LNCAP (cell line): ENCODE results near the gene RBM11.

Experiments used
- TF ChIP-seq, protein P1 (sequence below): fragments of 450-650 bp; IDR thresholded peaks from 2 replicates; pipeline ENCODE4 v1.5.1; 2017; ENCODE audit warnings: mild to moderate bottlenecking

Gene RBM11, protein sequence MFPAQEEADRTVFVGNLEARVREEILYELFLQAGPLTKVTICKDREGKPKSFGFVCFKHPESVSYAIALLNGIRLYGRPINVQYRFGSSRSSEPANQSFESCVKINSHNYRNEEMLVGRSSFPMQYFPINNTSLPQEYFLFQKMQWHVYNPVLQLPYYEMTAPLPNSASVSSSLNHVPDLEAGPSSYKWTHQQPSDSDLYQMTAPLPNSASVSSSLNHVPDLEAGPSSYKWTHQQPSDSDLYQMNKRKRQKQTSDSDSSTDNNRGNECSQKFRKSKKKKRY

DNA sequence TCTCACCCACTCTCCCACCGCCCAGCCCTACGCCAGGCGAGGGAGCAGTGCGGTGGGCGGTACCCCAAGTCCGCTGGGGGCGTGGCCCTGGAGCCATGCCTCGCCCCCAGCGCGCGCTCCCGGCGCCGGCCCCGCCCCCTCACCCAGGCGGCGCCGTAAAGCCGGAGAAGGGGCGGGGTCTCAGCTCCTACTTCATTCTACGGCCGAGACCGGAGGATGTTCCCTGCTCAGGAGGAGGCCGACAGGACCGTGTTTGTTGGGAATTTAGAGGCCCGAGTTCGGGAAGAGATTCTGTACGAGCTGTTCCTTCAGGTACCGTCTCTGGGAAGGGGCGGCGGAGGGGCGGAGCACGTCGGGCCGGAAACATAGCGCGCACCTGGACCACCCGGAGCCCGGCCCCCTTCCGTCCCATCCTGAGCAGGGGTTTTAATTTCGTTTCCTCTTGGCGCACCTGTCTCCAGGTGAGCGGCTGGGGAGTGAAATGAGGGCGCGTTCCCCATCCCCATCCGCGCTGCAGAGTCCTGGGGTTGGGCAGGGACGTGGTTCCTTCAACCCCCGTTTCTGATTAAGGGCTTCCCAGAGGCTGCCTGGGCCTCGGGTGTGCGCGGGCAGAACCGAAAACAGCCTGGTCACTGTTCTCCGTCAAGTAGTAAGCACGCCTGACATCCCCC is at the start of gene RBM11:
TSS of gene RBM11 (plus strand) at position 187 of the 671 bp plus-strand sequence. CDS start at position 217, 30 bp downstream.
- TF ChIP-seq, protein P1, sequence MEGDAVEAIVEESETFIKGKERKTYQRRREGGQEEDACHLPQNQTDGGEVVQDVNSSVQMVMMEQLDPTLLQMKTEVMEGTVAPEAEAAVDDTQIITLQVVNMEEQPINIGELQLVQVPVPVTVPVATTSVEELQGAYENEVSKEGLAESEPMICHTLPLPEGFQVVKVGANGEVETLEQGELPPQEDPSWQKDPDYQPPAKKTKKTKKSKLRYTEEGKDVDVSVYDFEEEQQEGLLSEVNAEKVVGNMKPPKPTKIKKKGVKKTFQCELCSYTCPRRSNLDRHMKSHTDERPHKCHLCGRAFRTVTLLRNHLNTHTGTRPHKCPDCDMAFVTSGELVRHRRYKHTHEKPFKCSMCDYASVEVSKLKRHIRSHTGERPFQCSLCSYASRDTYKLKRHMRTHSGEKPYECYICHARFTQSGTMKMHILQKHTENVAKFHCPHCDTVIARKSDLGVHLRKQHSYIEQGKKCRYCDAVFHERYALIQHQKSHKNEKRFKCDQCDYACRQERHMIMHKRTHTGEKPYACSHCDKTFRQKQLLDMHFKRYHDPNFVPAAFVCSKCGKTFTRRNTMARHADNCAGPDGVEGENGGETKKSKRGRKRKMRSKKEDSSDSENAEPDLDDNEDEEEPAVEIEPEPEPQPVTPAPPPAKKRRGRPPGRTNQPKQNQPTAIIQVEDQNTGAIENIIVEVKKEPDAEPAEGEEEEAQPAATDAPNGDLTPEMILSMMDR, result no peak

DNA sequence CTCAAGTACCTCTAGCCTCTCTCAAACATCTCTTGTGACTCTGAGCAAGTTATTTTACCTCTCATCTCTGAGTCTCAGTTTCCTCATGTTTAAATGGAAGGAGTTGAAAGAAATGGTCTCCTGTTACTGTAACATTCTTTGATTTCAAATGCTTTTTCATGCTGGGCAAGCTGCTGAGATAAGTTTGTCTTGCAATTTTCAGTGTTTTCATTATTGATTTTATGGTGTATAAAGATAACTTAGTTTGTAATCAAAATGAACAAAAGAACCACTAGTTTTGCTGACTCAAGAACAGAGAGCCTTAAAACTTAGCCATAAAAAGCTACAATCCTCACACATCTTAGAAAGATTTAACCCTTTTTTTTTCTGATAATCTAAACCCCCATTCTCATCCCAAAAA is 9.7 kb upstream of the RBM11 start:
- TF ChIP-seq, protein P1, result no peak

DNA sequence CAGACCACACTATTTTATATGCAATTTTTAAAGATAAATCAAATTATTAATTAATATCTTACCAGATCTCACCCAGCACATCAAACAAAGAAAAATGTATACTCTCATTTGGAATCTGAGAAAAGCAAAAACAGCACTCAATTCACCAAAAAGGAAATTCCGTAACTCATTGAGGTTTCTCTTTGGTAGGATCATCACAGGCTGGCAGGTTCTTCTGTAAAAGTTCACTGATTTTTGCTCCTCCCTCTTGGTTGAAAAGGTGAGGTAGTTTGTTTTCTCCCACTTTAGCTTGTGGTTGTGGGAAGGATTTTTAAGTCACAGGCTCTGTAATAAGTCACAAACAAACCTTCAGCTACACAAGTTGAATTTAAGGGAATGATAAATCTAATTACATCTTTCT is 5.2 kb upstream of the RBM11 start, which contains the start of gene LIPI:
TSS of gene LIPI (minus strand) at position 218 of the 400 bp plus-strand sequence. CDS start at position 108, 110 bp downstream.
- TF ChIP-seq, protein P1, result no peak

DNA sequence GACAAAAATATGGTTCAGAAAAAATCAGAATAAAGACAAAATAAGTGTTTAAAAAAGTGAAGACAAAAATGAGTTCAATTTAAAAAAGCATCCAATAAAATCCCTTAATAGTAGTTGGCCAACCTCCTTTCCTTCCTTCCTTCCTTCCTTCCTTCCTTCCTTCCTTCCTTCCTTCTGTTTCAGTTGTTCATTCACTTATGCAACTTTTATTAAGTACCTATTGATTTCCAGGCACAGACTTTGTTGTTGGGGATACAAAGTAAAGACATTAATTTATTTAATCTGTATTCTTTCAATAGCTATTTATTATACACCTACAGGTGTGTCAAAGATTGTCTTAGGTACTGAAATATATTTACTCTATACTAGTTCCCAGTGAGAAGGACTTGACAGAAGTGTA is 2.8 kb upstream of the RBM11 start:
- TF ChIP-seq, protein P1, result no peak

DNA sequence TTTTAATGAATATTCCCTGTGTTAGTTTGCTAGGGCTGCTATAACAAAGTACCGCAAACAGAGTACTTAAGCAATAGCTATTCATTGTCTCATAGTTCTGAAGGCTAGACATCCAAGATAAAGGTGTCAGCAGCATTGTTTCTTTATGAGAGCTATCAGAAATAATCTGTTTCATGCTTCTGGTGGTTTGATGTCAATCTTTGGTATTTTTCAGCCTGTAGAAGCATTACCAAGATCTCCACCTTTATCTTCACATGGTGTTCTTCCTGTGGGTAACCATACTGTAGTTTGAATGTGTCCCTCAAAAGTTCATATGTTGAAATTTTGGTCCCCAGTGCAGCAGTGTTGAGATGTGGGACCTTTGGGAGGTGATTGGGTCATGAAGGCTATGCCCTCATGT is 7.4 kb downstream of the RBM11 start:
- TF ChIP-seq, protein P1, result no peak

DNA sequence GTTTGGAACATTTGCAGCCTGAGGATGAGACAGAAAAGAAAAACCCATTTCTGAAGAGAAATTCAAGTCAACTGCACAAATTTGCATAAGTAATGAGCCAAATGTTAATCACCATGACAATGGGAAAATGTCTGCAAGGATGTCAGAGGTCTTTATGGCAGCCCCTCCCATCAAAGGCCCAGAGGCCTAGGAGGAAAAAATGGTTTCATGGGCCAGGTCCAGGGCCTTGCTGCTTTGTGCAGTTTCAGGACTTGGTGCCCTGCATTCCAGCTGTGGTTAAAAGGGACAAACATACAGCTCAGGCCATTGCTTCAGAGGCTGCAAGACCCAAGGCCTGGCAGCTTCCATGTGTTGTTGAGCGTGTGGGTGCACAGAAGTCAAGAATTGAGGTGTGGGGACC is 13.4 kb downstream of the RBM11 start:
- TF ChIP-seq, protein P1, result no peak

DNA sequence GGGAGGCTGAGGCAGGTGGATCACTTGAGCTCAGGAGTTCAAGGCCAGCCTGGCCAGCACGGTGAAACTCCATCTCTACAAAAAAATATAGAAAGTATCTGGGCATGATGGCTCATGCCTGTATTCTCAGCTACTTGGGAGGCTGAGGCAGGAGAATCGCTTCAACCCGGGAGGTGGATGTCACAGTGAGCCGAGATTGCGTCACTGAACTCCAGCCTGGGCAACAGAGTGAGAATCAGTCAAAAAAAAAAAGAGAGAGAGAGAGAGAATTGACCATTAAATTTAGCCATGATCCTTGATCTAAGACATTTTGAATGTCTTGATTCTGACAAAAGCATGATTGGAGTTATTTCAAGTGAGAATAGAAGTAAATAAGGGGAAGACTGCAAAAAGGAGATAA is 19.1 kb downstream of the RBM11 start:
- TF ChIP-seq, protein P1, result no peak
